Adipocyte (in vitro differentiated cells): ENCODE measurements around the gene MYBPHL.

ENCODE experiments used
- DNase-seq: peaks from one replicate; pipeline ENCODE4 v3.0.0-alpha.2; 2015; ENCODE audit warnings: low read depth
- H3K27me3 ChIP-seq: replicated peaks from 2 replicates; pipeline ENCODE4 v1.7.0; 2013; ENCODE audit warnings: mild to moderate bottlenecking, low read length, moderate library complexity; ENCODE audit not compliant: control insufficient read depth, insufficient read depth
- H3K36me3 ChIP-seq: 2 replicates; pipeline ENCODE4 v1.7.0; 2013; ENCODE audit warnings: low read length, mild to moderate bottlenecking, moderate library complexity; ENCODE audit not compliant: control insufficient read depth, insufficient read depth, severe bottlenecking
- H3K4me1 ChIP-seq: 2 replicates; pipeline ENCODE4 v1.7.0; 2013; ENCODE audit warnings: mild to moderate bottlenecking, low read length, moderate library complexity; ENCODE audit not compliant: control insufficient read depth, insufficient read depth
- H3K4me3 ChIP-seq: 2 replicates; pipeline ENCODE4 v1.7.0; 2013; ENCODE audit warnings: mild to moderate bottlenecking, low read length, moderate library complexity
- H3K9ac ChIP-seq: 2 replicates; pipeline ENCODE4 v1.7.0; 2013; ENCODE audit warnings: mild to moderate bottlenecking, low read length, moderate library complexity
- H3K9me3 ChIP-seq: 2 replicates; pipeline ENCODE4 v1.7.0; 2013; ENCODE audit warnings: mild to moderate bottlenecking, low read length, moderate library complexity; ENCODE audit not compliant: control insufficient read depth

The MYBPHL gene

DNA sequence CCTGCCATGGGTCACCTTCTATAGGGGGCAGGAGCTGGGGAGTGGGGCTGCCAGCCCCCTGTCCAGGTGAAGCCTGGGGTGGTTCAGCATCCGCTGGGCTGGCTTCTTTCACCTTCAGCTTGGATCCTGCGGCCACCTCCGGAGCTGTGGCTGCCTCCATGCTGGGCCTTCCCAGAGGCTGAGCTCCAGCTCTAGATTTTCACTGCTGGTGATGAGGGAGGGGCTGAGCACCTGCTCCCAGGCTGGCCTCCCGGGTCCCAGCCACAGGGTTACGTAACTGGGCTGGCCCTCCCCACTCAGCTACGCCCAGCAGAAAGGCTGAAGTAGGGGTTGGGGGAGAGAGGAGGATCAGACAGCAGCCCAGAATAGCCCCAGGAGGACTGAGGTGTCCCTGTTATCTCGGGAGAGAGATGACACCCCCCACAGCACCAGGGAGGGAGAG lies at the start of gene MYBPHL:
TSS of gene MYBPHL (minus strand) at position 180 of the 442 bp plus-strand sequence. CDS start at position 160, 20 bp downstream.
- Histone ChIP-seq H3K36me3 (peaks cover 42% of the 10 kb centered on the region), H3K9ac (no peak within 1 kb of the TSS), H3K4me1 (peaks cover 11% of the 10 kb centered on the region), H3K9me3 (no peaks in the 10 kb centered on the region), H3K4me3 (no peak within 1 kb of the TSS), H3K27me3 (no peaks in the 10 kb centered on the region)
- no peak for DNase-seq

DNA sequence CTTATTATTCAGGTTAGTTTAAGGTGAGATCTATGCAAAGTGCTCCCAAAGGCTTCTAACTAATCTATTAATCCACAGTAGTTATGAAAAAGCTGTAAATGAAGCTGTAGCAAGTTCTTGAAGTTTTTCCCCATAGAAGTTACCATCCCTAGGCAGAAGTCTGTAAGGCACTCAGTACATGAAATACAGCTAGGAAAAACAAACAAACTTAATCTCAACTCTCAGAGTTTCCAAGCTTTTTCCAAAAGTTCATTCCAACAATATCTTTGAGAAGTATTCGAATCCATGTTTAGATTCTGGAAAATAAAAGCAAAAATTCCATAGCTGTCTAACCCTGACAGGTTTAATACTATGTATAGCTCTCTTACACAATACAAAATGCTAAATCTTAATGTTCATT lies 49.7 kb upstream of the MYBPHL start:
- H3K4me1 ChIP-seq = peaks cover 24% of the 10 kb centered on the region
- peaks cover 58% of the 10 kb centered on the region for H3K36me3 ChIP-seq
- peaks cover 4% of the 10 kb centered on the region for H3K9me3 ChIP-seq
- no peaks in the 10 kb centered on the region for H3K27me3 ChIP-seq
- DNase-seq = no peak
- H3K9ac ChIP-seq = no peak overlapping the region
- no peak overlapping the region for H3K4me3 ChIP-seq

GRCh38 chr1:109354929-109355328 lies 48.1 kb upstream of the MYBPHL start:
- no peak for DNase-seq
- H3K4me3 ChIP-seq = no peak overlapping the region
- H3K9ac ChIP-seq = no peak overlapping the region
- peaks cover 74% of the 10 kb centered on the region for H3K36me3 ChIP-seq
- no peaks in the 10 kb centered on the region for H3K27me3 ChIP-seq
- H3K4me1 ChIP-seq = peaks cover 15% of the 10 kb centered on the region
- H3K9me3 ChIP-seq = peaks cover 4% of the 10 kb centered on the region

GRCh38 chr1:109351457-109351856 lies 44.6 kb upstream of the MYBPHL start:
- DNase-seq = no peak
- Histone ChIP-seq H3K27me3 (no peaks in the 10 kb centered on the region), H3K36me3 (peaks cover 95% of the 10 kb centered on the region), H3K4me1 (peaks cover 11% of the 10 kb centered on the region), H3K4me3 (no peak overlapping the region), H3K9me3 (peaks cover 4% of the 10 kb centered on the region), H3K9ac (no peak overlapping the region)

- Histone ChIP-seq H3K27me3 (no peaks in the 10 kb centered on the region), H3K9ac (no peak overlapping the region), H3K9me3 (no peaks in the 10 kb centered on the region), H3K4me1 (peaks cover 10% of the 10 kb centered on the region), H3K36me3 (peaks cover 96% of the 10 kb centered on the region), H3K4me3 (no peak overlapping the region)
- DNase-seq = no peak
Observed at GRCh38 chr1:109350655-109351054, 43.8 kb upstream of the MYBPHL start.

- no peaks in the 10 kb centered on the region for H3K27me3 ChIP-seq
- H3K9me3 ChIP-seq = no peaks in the 10 kb centered on the region
- H3K4me3 ChIP-seq = no peak overlapping the region
- H3K4me1 ChIP-seq = peaks cover 8% of the 10 kb centered on the region
- peaks cover 99% of the 10 kb centered on the region for H3K36me3 ChIP-seq
- no peak for DNase-seq
- H3K9ac ChIP-seq = no peak overlapping the region
Observed at GRCh38 chr1:109350182-109350581, 43.4 kb upstream of the MYBPHL start.

GRCh38 chr1:109347511-109347910 lies 40.7 kb upstream of the MYBPHL start:
- H3K4me1 ChIP-seq = peaks cover 2% of the 10 kb centered on the region
- no peak for DNase-seq
- H3K36me3 ChIP-seq = peaks cover 98% of the 10 kb centered on the region
- no peak overlapping the region for H3K9ac ChIP-seq
- no peaks in the 10 kb centered on the region for H3K9me3 ChIP-seq
- no peak overlapping the region for H3K4me3 ChIP-seq
- H3K27me3 ChIP-seq = no peaks in the 10 kb centered on the region

DNA sequence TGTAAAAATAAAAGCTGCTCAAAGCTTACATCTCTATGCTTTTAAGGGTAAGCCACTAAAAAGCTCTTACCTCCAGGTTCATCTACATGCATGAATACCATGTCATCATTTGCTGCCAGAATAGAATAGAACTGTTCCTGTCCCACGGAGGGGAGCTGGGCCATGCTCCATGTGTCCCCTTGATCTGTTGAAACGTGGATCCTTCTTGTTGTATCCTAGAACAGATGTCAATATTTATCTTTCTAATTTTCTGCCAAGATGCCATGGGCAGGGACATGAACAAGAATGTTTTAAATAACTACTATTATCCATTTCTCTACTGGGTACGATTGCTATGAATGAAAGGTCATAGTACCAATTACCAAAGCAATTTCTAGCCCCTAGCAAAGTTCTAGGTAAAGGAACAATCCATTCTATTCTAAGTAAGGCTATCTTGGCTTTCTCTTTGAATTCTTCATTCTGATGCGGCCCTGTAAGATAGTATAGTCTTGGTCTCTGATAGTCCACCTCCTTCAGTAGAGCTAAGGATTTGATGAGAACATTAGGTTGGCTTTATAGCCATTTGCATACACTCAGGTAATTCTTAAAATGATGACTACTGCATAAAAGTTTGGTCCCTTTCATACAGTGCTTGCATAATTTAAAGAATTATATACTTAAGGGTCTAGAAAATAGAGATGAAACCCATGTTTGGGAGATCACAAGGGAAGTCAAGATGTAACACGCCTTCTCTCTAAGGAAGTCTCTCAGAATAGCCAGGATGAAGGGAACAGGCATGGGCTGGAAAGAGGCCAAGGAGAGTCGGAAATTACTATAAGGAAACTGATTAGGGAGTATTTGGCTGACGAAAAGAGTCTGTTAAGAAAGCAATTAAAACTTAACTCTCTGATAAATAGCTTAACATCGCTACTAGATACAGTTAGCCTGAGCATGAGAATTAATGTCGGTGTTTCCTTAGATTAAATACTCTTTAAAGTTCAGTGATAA lies 35.4 kb upstream of the MYBPHL start:
- H3K9me3 ChIP-seq = no peaks in the 10 kb centered on the region
- H3K4me1 ChIP-seq = no peaks in the 10 kb centered on the region
- H3K36me3 ChIP-seq = peaks cover 97% of the 10 kb centered on the region
- no peak overlapping the region for H3K9ac ChIP-seq
- no peak overlapping the region for H3K4me3 ChIP-seq
- no peaks in the 10 kb centered on the region for H3K27me3 ChIP-seq
- DNase-seq = no peak

- no peaks in the 10 kb centered on the region for H3K4me1 ChIP-seq
- H3K9ac ChIP-seq = no peak overlapping the region
- H3K27me3 ChIP-seq = no peaks in the 10 kb centered on the region
- DNase-seq = no peak
- H3K36me3 ChIP-seq = peaks cover 98% of the 10 kb centered on the region
- no peak overlapping the region for H3K4me3 ChIP-seq
- no peaks in the 10 kb centered on the region for H3K9me3 ChIP-seq
Observed at GRCh38 chr1:109338608-109339007, 31.8 kb upstream of the MYBPHL start.

GRCh38 chr1:109338091-109338490 lies 31.3 kb upstream of the MYBPHL start:
- H3K4me1 ChIP-seq = no peaks in the 10 kb centered on the region
- no peak overlapping the region for H3K4me3 ChIP-seq
- no peaks in the 10 kb centered on the region for H3K27me3 ChIP-seq
- no peak overlapping the region for H3K9ac ChIP-seq
- H3K36me3 ChIP-seq = peaks cover 98% of the 10 kb centered on the region
- H3K9me3 ChIP-seq = no peaks in the 10 kb centered on the region
- DNase-seq = no peak

GRCh38 chr1:109335091-109335490 lies 28.3 kb upstream of the MYBPHL start:
- Histone ChIP-seq H3K36me3 (peaks cover 99% of the 10 kb centered on the region), H3K9me3 (peaks cover 15% of the 10 kb centered on the region), H3K4me3 (no peak overlapping the region), H3K27me3 (no peaks in the 10 kb centered on the region), H3K4me1 (no peaks in the 10 kb centered on the region), H3K9ac (no peak overlapping the region)
- DNase-seq = no peak
